Activated T-cell treated with anti-CD3 and anti-CD28 coated beads, Interleukin-2, amount 50 U/mL, for 48 hours (primary cell): Measurements from ENCODE around the gene PARP6.

ENCODE experiments used
- DNase-seq, 2 experiments: peaks; one replicate each; pipeline ENCODE4 v3.0.0-alpha.2; 2020

PARP6 gene

GRCh38 chr15:72230197-72231065, 41.9 kb downstream of the PARP6 start:
- DNase-seq: peak; percentile 90 to 92

GRCh38 chr15:72229947-72230196, 42.5 kb downstream of the PARP6 start:
- DNase-seq: no peak

GRCh38 chr15:72229076-72229946, 43.0 kb downstream of the PARP6 start:
- DNase-seq: peak; percentile 65 to 68

- DNase-seq: no peak
These were observed 44.6 kb downstream of the PARP6 start for GRCh38 chr15:72227720-72228119.

GRCh38 chr15:72227192-72227586, 45.2 kb downstream of the PARP6 start:
- DNase-seq: peak; percentile 80 to 81

GRCh38 chr15:72223278-72223677, 49.1 kb downstream of the PARP6 start:
- peak in 1 of 2 experiments; percentile 18 for DNase-seq

GRCh38 chr15:72222393-72222792, 50.0 kb downstream of the PARP6 start:
- DNase-seq: peak in 1 of 2 experiments; percentile 44

GRCh38 chr15:72220687-72221086, 51.7 kb downstream of the PARP6 start:
- DNase-seq: peak in 1 of 2 experiments; percentile 18

GRCh38 chr15:72217216-72217615, 55.1 kb downstream of the PARP6 start:
- no peak for DNase-seq

GRCh38 chr15:72216079-72216478, 56.3 kb downstream of the PARP6 start:
- no peak for DNase-seq

- DNase-seq: no peak
These were observed 64.7 kb downstream of the PARP6 start for GRCh38 chr15:72207558-72208085.

- DNase-seq: no peak
These were observed 65.7 kb downstream of the PARP6 start for GRCh38 chr15:72206677-72207000.

GRCh38 chr15:72205896-72206676, 66.3 kb downstream of the PARP6 start:
- DNase-seq: no peak

- DNase-seq: no peak
These were observed 67.1 kb downstream of the PARP6 start for GRCh38 chr15:72205273-72205672.

GRCh38 chr15:72203507-72203837, 68.9 kb downstream of the PARP6 start:
- DNase-seq: no peak

GRCh38 chr15:72202801-72203506, 69.4 kb downstream of the PARP6 start:
- DNase-seq: no peak

- DNase-seq: no peak
These were observed 70.1 kb downstream of the PARP6 start for GRCh38 chr15:72202302-72202701.

- DNase-seq: no peak
These were observed 70.9 kb downstream of the PARP6 start for GRCh38 chr15:72201391-72201921.

- no peak for DNase-seq
These were observed 71.7 kb downstream of the PARP6 start for GRCh38 chr15:72200395-72201237.

GRCh38 chr15:72199721-72200212, 72.6 kb downstream of the PARP6 start:
- peak; percentile 78 to 81 for DNase-seq

GRCh38 chr15:72199205-72199515, 73.2 kb downstream of the PARP6 start:
- no peak for DNase-seq
